Brain pericyte (primary cell): Measurements from ENCODE around the gene LARGE2.

Experiments used
- DNase-seq: peaks from one replicate; pipeline ENCODE4 v3.0.0-alpha.2; 2012; ENCODE audit warnings: low read depth, low spot score

LARGE2 gene

GRCh38 chr11:45959851-45960250, 37.4 kb downstream of the LARGE2 start:
- no peak for DNase-seq

GRCh38 chr11:45960387-45961095, 38.1 kb downstream of the LARGE2 start:
- DNase-seq: no peak

- no peak for DNase-seq
Measured at GRCh38 chr11:45961751-45962240, 39.3 kb downstream of the LARGE2 start.

GRCh38 chr11:45964911-45965389, 42.5 kb downstream of the LARGE2 start:
- peak; percentile 27 for DNase-seq

- DNase-seq: no peak
Measured at GRCh38 chr11:45967506-45967905, 45.0 kb downstream of the LARGE2 start.

- DNase-seq: no peak
Measured at GRCh38 chr11:45968901-45969300, 46.4 kb downstream of the LARGE2 start.

GRCh38 chr11:45973601-45974000, 51.1 kb downstream of the LARGE2 start:
- no peak for DNase-seq

- no peak for DNase-seq
Measured at GRCh38 chr11:45974806-45975205, 52.4 kb downstream of the LARGE2 start.
